NOMO-1 (cell line): ENCODE measurements around the gene TP53TG5.

Experiments
- DNase-seq, 2 experiments: peaks; one replicate each; lab custom pipeline; 2025; ENCODE audit not compliant: unreplicated experiment in 2 of 2; lab: John Stamatoyannopoulos, UW

TP53TG5 gene

GRCh38 chr20:45378191-45378590 lies at the start of gene TP53TG5:
TP53TG5 (minus strand) TSS chr20:45378325; CDS start chr20:45378236, 89 bp downstream.
- no peak for DNase-seq

GRCh38 chr20:45427236-45428149 lies 49.4 kb upstream of the TP53TG5 start:
- DNase-seq = no peak

- no peak for DNase-seq
These were observed 48.3 kb upstream of the TP53TG5 start for GRCh38 chr20:45426320-45427016.

DNA sequence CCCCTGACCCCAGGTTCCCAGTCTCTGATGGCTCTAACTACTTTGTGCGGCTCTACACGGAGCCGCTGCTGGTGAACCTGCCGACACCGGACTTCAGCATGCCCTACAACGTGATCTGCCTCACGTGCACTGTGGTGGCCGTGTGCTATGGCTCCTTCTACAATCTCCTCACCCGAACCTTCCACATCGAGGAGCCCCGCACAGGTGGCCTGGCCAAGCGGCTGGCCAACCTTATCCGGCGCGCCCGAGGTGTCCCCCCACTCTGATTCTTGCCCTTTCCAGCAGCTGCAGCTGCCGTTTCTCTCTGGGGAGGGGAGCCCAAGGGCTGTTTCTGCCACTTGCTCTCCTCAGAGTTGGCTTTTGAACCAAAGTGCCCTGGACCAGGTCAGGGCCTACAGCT lies 47.4 kb upstream of the TP53TG5 start:
- no peak for DNase-seq

DNA sequence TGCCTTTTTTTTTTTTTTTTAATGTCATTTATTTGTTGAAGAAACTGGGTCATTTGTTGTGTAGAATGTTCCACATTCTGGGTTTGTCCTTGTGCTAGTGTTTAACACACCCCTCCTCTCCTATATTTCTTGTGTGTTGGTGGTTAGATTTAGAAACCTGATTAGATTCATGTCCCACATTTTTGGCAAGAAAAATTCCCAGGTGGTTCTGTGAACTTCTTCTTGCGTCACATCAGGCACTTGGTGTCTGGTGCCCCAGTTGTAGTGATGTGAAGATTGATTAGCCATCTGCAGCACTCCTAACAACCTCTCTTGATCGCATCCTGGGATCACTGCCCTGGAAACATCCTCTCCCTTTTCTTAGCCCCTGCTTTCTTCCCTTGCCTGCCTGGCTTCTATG lies 45.6 kb upstream of the TP53TG5 start:
- no peak for DNase-seq

DNA sequence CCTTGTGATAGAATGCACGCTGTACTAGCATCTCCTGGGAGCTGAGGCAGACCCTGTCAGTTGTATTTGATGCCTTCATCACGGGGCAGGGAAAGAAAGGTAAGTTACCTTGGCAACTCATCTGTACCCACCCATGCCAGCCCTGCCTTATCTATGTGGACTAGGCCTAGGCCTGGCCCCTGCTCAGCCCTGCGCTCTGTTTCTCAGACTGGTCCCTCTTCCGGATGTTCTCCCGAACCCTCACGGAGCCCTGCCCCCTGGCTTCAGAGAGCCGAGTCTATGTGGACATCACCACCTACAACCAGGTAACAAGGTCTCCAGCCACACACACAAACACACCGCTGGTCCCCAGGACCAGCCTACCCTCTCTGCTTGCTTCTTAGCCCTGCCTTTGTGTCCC lies 42.0 kb upstream of the TP53TG5 start:
- DNase-seq = no peak

GRCh38 chr20:45419188-45420091 lies 41.3 kb upstream of the TP53TG5 start:
- no peak for DNase-seq

DNA sequence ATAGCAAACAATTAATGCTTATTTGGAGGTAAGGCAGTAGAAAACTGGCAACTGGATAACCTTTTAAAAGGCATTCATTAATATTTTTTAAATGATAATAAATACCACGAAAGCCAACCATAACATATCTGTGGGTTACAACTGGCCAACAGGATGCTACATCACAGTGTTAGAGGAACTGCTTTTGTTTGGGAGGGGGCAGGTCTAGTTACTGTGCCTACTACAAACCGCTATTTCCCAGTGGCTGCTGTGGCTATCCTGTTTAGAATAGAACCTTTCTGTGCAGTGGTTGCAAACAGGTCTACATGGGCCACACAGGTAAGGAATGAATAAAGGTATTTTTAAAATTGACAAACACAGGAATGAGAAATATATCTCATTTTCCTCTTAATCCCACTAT lies 38.8 kb upstream of the TP53TG5 start:
- DNase-seq = peak in 1 of 2 experiments; percentile 12

- DNase-seq = peak; percentile 86 to 90
These were observed 37.9 kb upstream of the TP53TG5 start, which contains the start of gene PIGT for GRCh38 chr20:45415822-45416637. PIGT (plus strand) TSS chr20:45416141; CDS start chr20:45416157, 16 bp downstream.

DNA sequence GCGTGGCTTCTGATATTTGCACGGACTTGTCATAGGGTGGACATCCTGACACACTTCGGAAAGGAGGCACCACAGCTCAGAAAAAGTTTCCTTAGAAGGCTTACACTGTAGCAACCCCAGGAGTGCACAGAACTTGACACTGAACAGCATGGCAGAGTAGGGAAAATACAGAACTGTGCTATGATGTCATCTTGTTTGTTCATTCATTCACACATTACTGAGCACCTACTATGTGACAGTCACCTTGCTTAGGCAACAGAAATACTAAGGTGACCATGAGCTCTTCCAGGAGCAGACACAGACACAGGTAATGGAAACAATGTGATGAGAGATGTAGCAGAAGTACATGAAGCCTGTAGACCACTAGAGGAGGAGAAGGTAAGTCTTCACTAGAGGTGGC lies 35.4 kb upstream of the TP53TG5 start:
- no peak for DNase-seq

GRCh38 chr20:45412653-45413052 lies 34.5 kb upstream of the TP53TG5 start:
- DNase-seq = no peak

DNA sequence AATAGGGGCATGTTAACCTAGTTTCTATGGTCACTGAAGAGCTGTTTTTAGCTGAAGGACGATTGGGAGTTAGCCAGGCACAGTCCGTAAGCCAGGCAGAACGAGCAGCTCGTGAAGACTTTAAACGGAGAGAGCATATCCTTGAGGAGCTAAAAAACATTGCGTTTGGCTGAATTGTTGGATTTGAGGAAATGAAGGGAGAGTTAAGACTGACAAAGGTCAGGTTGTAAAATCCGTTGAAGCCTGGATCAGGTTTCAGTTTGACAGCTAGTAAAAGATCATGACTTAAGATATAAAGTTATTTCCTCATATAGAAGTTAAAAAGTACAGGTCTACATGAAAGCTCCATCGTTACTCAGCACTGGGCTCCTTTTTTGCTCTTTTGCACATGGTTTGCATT lies 32.8 kb upstream of the TP53TG5 start:
- DNase-seq = no peak

DNA sequence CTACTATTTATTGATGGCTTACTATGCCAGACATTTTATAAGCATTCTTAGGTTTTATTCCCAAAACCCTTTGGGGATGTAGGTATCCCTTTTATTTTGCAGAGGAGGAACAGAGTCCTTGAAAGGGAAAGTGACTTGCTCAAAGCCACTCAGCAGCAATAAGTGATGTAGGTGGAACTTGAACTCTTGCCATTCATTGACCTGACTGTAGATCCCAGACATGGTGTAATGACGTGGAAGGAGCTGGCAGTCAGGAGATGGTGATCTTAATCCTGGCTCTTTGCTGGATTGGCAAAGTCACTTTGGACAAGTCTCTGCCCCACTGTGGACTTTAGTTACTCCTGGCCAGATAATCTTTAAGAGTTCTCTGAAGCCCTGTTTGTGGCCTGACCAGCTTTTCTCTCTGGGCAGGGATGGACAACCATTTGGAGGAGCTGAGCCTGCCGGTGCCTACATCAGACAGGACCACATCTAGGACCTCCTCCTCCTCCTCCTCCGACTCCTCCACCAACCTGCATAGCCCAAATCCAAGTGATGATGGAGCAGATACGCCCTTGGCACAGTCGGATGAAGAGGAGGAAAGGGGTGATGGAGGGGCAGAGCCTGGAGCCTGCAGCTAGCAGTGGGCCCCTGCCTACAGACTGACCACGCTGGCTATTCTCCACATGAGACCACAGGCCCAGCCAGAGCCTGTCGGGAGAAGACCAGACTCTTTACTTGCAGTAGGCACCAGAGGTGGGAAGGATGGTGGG lies 31.6 kb upstream of the TP53TG5 start:
- DNase-seq = no peak

DNA sequence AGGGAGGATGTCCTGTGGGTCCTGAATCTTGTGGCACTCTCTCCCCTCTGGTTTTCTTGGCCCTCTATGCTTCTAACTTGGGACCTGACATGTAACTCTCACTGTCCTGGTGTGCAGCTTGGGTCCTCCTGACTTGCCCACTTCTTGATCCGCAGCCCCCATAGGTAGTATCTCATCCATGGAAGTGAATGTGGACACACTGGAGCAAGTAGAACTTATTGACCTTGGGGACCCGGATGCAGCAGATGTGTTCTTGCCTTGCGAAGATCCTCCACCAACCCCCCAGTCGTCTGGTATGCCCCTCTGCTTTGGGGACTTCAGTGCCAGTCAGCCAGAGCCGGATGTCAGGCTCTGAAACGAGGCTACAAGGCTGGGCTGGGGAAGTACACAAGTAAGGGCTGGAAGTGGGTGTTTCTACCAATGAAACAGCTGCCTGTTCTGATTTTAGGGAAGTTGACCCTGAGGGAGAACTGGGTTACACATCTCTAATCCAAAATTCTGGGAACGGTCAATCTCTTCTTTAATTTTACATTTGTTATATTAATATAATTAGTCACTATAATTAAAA lies 30.6 kb upstream of the TP53TG5 start:
- peak; percentile 25 to 49 for DNase-seq

- no peak for DNase-seq
These were observed 29.9 kb upstream of the TP53TG5 start, which contains the start of gene DBNDD2 for GRCh38 chr20:45407783-45408645. DBNDD2 (plus strand) TSS chr20:45408289; CDS start chr20:45408468, 179 bp downstream.

DNA sequence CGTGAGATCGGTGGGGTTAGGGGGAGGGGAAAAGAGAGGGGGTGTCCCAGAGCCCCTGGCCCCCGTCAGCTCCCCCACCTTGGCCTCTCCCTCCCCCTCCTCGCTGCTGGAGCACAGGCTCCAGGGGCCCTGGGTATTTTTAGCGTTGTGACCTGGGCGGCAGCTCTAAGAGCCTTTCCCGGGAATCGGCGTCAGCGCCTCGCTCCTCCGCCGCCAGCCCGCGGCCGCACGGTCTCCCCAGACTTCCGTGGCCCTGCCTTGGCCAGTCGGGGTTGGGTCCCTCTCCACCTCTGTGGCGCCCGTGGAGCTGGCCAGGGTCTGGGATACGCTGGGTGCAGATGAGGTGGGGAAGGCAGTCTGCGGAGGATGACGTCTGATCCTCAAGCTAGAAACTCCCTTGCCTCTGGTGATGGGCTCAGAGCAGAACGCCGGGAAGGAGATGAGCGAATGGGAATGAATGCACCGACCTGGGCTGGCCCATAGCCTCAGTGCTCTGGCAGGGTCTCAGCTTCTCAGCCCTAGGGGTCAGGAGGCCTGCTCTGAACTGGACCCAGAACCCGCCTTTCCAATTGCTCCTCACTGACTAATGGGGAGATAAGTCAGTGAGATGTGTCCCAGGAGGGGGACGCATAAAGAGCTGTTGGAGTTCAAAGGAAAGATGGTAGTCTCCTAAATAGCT lies 29.1 kb upstream of the TP53TG5 start:
- no peak for DNase-seq
